ENCODE results near the gene GIPC1. TPM values are rescaled to one million over a fixed set of nuclear protein-coding genes. Genes with fewer than 3 reads are reported as not detected.
A peak's percentile ranks its signal among the peaks of the same experiment; 100 is the strongest.

The GIPC1 gene
- total RNA-seq, 1 experiment from 2014 or later, result 205 TPM

GRCh38 chr19:14517840-14518505 lies 22.0 kb upstream of the GIPC1 start, which contains the start of gene DNAJB1:
Gene DNAJB1 (minus strand): TSS chr19:14518397. CDS start chr19:14518349, 48 bp downstream.
- H3F3A ChIP-seq (ENCODE audit: insufficient read depth, low read depth), result peaks cover 66% of the 10 kb centered on the region
- no peaks in the 10 kb centered on the region for H3K9me2 ChIP-seq (ENCODE audit: insufficient read depth)
- DNase-seq, result peak in 1 of 2 experiments; percentile 80
- H4K20me1 ChIP-seq (ENCODE audit: insufficient read depth), result peaks cover 34% of the 10 kb centered on the region
- no TSS peak for BruUV-seq (replicated peaks)
- H3K9me3 ChIP-seq (ENCODE audit: insufficient read depth, low read depth), result no peaks in the 10 kb centered on the region
- peaks cover 34% of the 10 kb centered on the region for H3K36me3 ChIP-seq (ENCODE audit: low read depth)
- H3K27me3 ChIP-seq (ENCODE audit: insufficient read depth, low read depth), result no peaks in the 10 kb centered on the region
- peaks cover 48% of the 10 kb centered on the region for H3K79me2 ChIP-seq (ENCODE audit: low read depth)
- POLR2A ChIA-PET (ENCODE audit: unreplicated experiment), result interaction anchor here (0.5 to 1.7 kb wide), 11 partner anchors 9 to 901 kb away, joined by 3 to 25 read pairs (median 6); partner anchors contain the start of gene ADGRE5
- peak within 1 kb of the TSS; percentile 95 for H3K4me2 ChIP-seq
- peak within 1 kb of the TSS; percentile 94 for H3K27ac ChIP-seq
- CTCF ChIA-PET, result interaction anchor here (0.7 to 1.7 kb wide), 3 partner anchors 14 to 45 kb away, joined by 3 to 4 read pairs (median 3); no protein-coding TSS in a partner anchor
- TF ChIP-seq EZH2 (IDR thresholded peaks at IDR 0.05; ENCODE audit: low read depth) (no peak), CTCF (conservative IDR thresholded peaks at IDR 0.05) (no peak)
- H3K4me1 ChIP-seq (replicated peaks; ENCODE audit: insufficient read depth), result peaks cover 46% of the 10 kb centered on the region
- intact Hi-C loops (cut with micrococcal nuclease; ENCODE audit: unreplicated experiment), result loop anchor here (1.0 to 10.0 kb wide), 3 partner anchors 38 to 383 kb away; partner anchors contain the start of genes ASF1B and PTGER1
- H3K4me3 ChIP-seq, result peak within 1 kb of the TSS; percentile 99
- peak within 1 kb of the TSS; percentile 80 for H2AFZ ChIP-seq

- Histone ChIP-seq H3K36me3 (ENCODE audit: low read depth) (peaks cover 34% of the 10 kb centered on the region), H3K4me1 (replicated peaks; ENCODE audit: insufficient read depth) (peaks cover 46% of the 10 kb centered on the region), H3K9me3 (ENCODE audit: insufficient read depth, low read depth) (no peaks in the 10 kb centered on the region), H2AFZ (no peak overlapping the region), H3K9me2 (ENCODE audit: insufficient read depth) (no peaks in the 10 kb centered on the region), H4K20me1 (ENCODE audit: insufficient read depth) (peaks cover 34% of the 10 kb centered on the region), H3K79me2 (ENCODE audit: low read depth) (peaks cover 48% of the 10 kb centered on the region), H3K4me2 (peak overlapping the region; percentile 95), H3K27ac (peak overlapping the region; percentile 94), H3F3A (ENCODE audit: insufficient read depth, low read depth) (peaks cover 71% of the 10 kb centered on the region), H3K4me3 (peak overlapping the region; percentile 99), H3K27me3 (ENCODE audit: insufficient read depth, low read depth) (no peaks in the 10 kb centered on the region)
- POLR2A ChIA-PET (ENCODE audit: unreplicated experiment), result interaction anchor here (0.6 to 0.8 kb wide), 6 partner anchors 10 to 902 kb away, joined by 3 to 9 read pairs (median 4); partner anchors contain the start of gene ZNF333
- TF ChIP-seq CTCF (conservative IDR thresholded peaks at IDR 0.05) (no peak), EZH2 (IDR thresholded peaks at IDR 0.05; ENCODE audit: low read depth) (no peak)
- BruUV-seq (replicated peaks), result no TSS peak
- CTCF ChIA-PET, result interaction anchor here (1.7 kb wide), 1 partner anchor 45 kb away, joined by 3 read pairs; no protein-coding TSS in a partner anchor
- intact Hi-C loops (cut with micrococcal nuclease; ENCODE audit: unreplicated experiment), result loop anchor here (5.0 to 10.0 kb wide), 2 partner anchors 40 to 383 kb away; partner anchors contain the start of genes ASF1B and PTGER1
- DNase-seq, result no peak
These were observed 21.5 kb upstream of the GIPC1 start for GRCh38 chr19:14517446-14517839.

DNA sequence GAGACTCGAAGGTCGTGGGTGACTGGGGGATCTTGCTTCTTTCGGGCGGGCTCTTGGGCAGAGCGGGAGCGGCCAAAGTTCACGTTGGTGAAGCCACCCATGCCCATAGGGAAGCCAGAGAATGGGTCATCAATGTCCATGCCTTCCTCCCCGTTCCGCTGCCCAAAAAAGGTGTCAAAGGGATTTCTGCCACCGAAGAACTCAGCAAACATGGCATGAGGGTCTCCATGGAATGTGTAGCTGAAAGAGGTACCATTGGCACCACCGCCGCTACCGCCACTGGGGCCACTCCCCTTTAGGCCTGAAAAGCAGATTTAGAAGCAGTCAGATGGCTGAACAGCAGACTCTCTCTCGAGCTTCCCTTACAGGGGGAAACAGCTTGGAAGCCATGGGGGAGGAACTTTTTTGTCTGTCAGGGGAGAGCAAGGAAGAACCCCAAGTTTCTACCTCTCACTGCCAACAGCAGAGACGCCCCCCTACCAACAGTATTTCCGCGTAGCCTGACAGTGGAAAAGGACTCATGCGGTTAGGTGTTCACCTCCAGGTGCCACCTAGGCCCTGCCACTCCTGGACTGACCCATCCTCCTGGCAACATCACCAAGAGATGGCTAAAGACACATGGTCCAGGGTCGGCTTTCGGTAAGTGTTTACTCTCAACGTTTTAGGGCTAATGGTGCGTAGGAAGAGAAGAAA lies 21.0 kb upstream of the GIPC1 start:
- ChIA-PET POLR2A (ENCODE audit: unreplicated experiment) (interaction anchor here (0.6 kb wide), 4 partner anchors 10 to 902 kb away, joined by 3 to 9 read pairs (median 4); partner anchors contain the start of gene ZNF333), CTCF (interaction anchor here (1.1 to 1.7 kb wide), 2 partner anchors 12 to 44 kb away, joined by 3 to 10 read pairs; no protein-coding TSS in a partner anchor)
- peaks cover 50% of the 10 kb centered on the region for H3K4me1 ChIP-seq (replicated peaks; ENCODE audit: insufficient read depth)
- H3F3A ChIP-seq (ENCODE audit: insufficient read depth, low read depth), result peaks cover 77% of the 10 kb centered on the region
- intact Hi-C loops (cut with micrococcal nuclease; ENCODE audit: unreplicated experiment), result loop anchor here (1.0 to 10.0 kb wide), 3 partner anchors 21 to 382 kb away; partner anchors contain the start of genes ASF1B, GIPC1 and PTGER1
- H3K4me3 ChIP-seq, result peak overlapping the region; percentile 99
- peaks cover 34% of the 10 kb centered on the region for H3K36me3 ChIP-seq (ENCODE audit: low read depth)
- DNase-seq, result no peak
- no peak overlapping the region for H2AFZ ChIP-seq
- H4K20me1 ChIP-seq (ENCODE audit: insufficient read depth), result peaks cover 34% of the 10 kb centered on the region
- H3K9me2 ChIP-seq (ENCODE audit: insufficient read depth), result no peaks in the 10 kb centered on the region
- peak overlapping the region; percentile 94 for H3K27ac ChIP-seq
- peak overlapping the region; percentile 95 for H3K4me2 ChIP-seq
- H3K27me3 ChIP-seq (ENCODE audit: insufficient read depth, low read depth), result no peaks in the 10 kb centered on the region
- H3K79me2 ChIP-seq (ENCODE audit: low read depth), result peaks cover 48% of the 10 kb centered on the region
- H3K9me3 ChIP-seq (ENCODE audit: insufficient read depth, low read depth), result no peaks in the 10 kb centered on the region
- BruUV-seq (replicated peaks), result TSS peak; percentile 41
- TF ChIP-seq CTCF (conservative IDR thresholded peaks at IDR 0.05) (no peak), EZH2 (IDR thresholded peaks at IDR 0.05; ENCODE audit: low read depth) (no peak)

Data from PC-9 (cell line).